B cell (primary cell): ENCODE results near the gene NUP210L. TPM values are rescaled to one million over a fixed set of nuclear protein-coding genes. Genes with fewer than 3 reads are reported as not detected.

Source experiments
- ATAC-seq: fragments of 200-7000 bp; cut with Tn5 transposase; one replicate; pipeline ENCODE4 v1.10.0; 2021; ENCODE audit warnings: low read depth, mild to moderate bottlenecking, moderate number of reproducible peaks, moderate library complexity
- CTCF ChIA-PET: fragments of 350-600 bp; sonication (Branson Sonifier 250); formaldehyde crosslinking; loops from one replicate; lab custom pipeline; 2021; ENCODE audit warnings: antibody characterized with exemption, inconsistent platforms; lab: Charles Lee
- POLR2A ChIA-PET: fragments of 350-600 bp; sonication (Branson Sonifier 250); formaldehyde crosslinking; loops from one replicate; lab custom pipeline; 2021; ENCODE audit warnings: antibody characterized with exemption; lab: Charles Lee
- DNase-seq: peaks from one replicate; pipeline ENCODE4 v3.0.0; 2013
- H2AFZ ChIP-seq: 2 replicates; pipeline ENCODE4 v1.6.1; 2012; ENCODE audit warnings: mild to moderate bottlenecking, low read depth, low read length; ENCODE audit not compliant: insufficient read depth, poor library complexity, severe bottlenecking
- H3K27ac ChIP-seq, 2 donors: 1 replicate in 1 of 2; 2 replicates in 1 of 2; pipeline ENCODE4 v1.5.1; 2012 to 2013; ENCODE audit warnings: low read length in 2 of 2, mild to moderate bottlenecking in 2 of 2, moderate library complexity in 1 of 2
- H3K27me3 ChIP-seq, 4 experiments: fragments of 200-600 bp in 1 of 4; sonication (generic) in 1 of 4; replicated peaks in 1 of 4; 1 replicate in 2 of 4; 2 replicates in 2 of 4; pipeline versions ENCODE4 v1.6.1 to v1.7.0; 2013 to 2016; ENCODE audit warnings: low read length in 3 of 4, mild to moderate bottlenecking in 2 of 4, mixed read lengths in 1 of 4, moderate library complexity in 1 of 4; ENCODE audit not compliant: insufficient read depth in 4 of 4, control insufficient read depth in 3 of 4; ENCODE audit errors: control extremely low read depth in 1 of 4
- H3K36me3 ChIP-seq, 2 experiments: replicated peaks in 1 of 2; 1 replicate in 1 of 2; 2 replicates in 1 of 2; pipeline versions ENCODE4 v1.6.1 to v1.7.1; 2013; ENCODE audit warnings: low read length in 1 of 2; ENCODE audit not compliant: insufficient read depth in 2 of 2, control insufficient read depth in 1 of 2; ENCODE audit errors: control extremely low read depth in 1 of 2, extremely low read depth in 1 of 2
- H3K4me1 ChIP-seq, 2 donors: fragments of 200-600 bp in 1 of 2; sonication (generic) in 1 of 2; 1 replicate in 1 of 2; 2 replicates in 1 of 2; pipeline versions ENCODE4 v1.5.1 to v1.6.1; 2013 to 2017; ENCODE audit warnings: low read length in 2 of 2; ENCODE audit not compliant: control insufficient read depth in 2 of 2, insufficient read depth in 2 of 2
- H3K4me2 ChIP-seq: replicated peaks from 2 replicates; pipeline ENCODE3; 2012; ENCODE audit warnings: mild to moderate bottlenecking, low read depth, low read length; ENCODE audit not compliant: poor library complexity, severe bottlenecking
- H3K4me3 ChIP-seq, 5 experiments: fragments of 200-600 bp in 1 of 5; sonication (generic) in 1 of 5; 1 replicate in 3 of 5; 2 replicates in 2 of 5; pipeline versions ENCODE4 v1.5.1 to v1.7.0; 2011 to 2016; ENCODE audit warnings: low read length in 4 of 5, mild to moderate bottlenecking in 4 of 5, low read depth in 2 of 5, control low read depth in 1 of 5, moderate library complexity in 1 of 5; ENCODE audit not compliant: insufficient read depth in 1 of 5; ENCODE audit errors: control extremely low read depth in 1 of 5, extremely low read depth in 1 of 5
- H3K79me2 ChIP-seq: fragments of 200-600 bp; sonication (generic); one replicate; pipeline ENCODE4 v1.6.0; 2016; ENCODE audit warnings: low read length; ENCODE audit not compliant: control insufficient read depth, insufficient read depth
- H3K9ac ChIP-seq: fragments of 200-600 bp; sonication (generic); 2 replicates; pipeline ENCODE4 v1.6.1; 2017; ENCODE audit warnings: mild to moderate bottlenecking, low read length, moderate library complexity
- H3K9me3 ChIP-seq, 3 donors: one replicate each; pipeline versions ENCODE4 v1.6.1 to v1.7.1; 2013; ENCODE audit warnings: low read length in 2 of 3; ENCODE audit not compliant: control insufficient read depth in 2 of 3, insufficient read depth in 1 of 3; ENCODE audit errors: control extremely low read depth in 1 of 3
- H4K20me1 ChIP-seq: 2 replicates; pipeline ENCODE4 v1.6.0; 2012; ENCODE audit warnings: mild to moderate bottlenecking, low read length; ENCODE audit not compliant: insufficient read depth, control insufficient read depth, poor library complexity, severe bottlenecking
- H3K27ac Mint-ChIP-seq: one replicate; pipeline ENCODE4 v1.8.0; 2021; ENCODE audit warnings: mixed read lengths
- H3K27me3 Mint-ChIP-seq: one replicate; pipeline ENCODE4 v1.8.0; 2021; ENCODE audit warnings: mixed read lengths
- H3K4me1 Mint-ChIP-seq: one replicate; pipeline ENCODE4 v1.8.0; 2021; ENCODE audit warnings: mixed read lengths
- H3K4me3 Mint-ChIP-seq: one replicate; pipeline ENCODE4 v1.8.0; 2021; ENCODE audit warnings: mixed read lengths
- H3K9me3 Mint-ChIP-seq: one replicate; pipeline ENCODE4 v1.8.0; 2022; ENCODE audit warnings: mixed read lengths; ENCODE audit not compliant: insufficient read depth
- EZH2 ChIP-seq: IDR thresholded peaks from 2 replicates; pipeline ENCODE4 v1.6.1; 2012; ENCODE audit warnings: borderline replicate concordance, low read depth, mild to moderate bottlenecking, moderate library complexity, low read length; ENCODE audit not compliant: insufficient read depth, poor library complexity, severe bottlenecking
- WGBS: methylation state at CpG from one replicate; pipeline ENCODE4 v1.1.5; 2013; ENCODE audit warnings: missing lambda C conversion rate; ENCODE audit not compliant: insufficient coverage; 5-methylcytosine and 5-hydroxymethylcytosine counted together
- intact Hi-C: fragments of 100-400 bp; cut with micrococcal nuclease; formaldehyde crosslinking; loops from one replicate; pipeline ENCODE4 v1.10.0; 2022
- polyA plus RNA-seq: library from polyadenylated mRNA; depleted of rRNA; stranded (reverse); fragments of >200 nt; gene quantifications from 2 replicates; pipeline ENCODE4 v1.2.3, GENCODE V29; 2012
- total RNA-seq, 2 donors: library from RNA; stranded (reverse); fragments of 120-200 nt in 1 of 2; gene quantifications; 1 replicate in 1 of 2; 2 replicates in 1 of 2; pipeline versions ENCODE4 v1.2.3 to v1.2.4, GENCODE V29; 2013 to 2022
- TF ChIP-seq, protein P1 (sequence below): fragments of 200-600 bp; IDR thresholded peaks from one replicate; pipeline ENCODE4 v1.8.0; 2022; ENCODE audit warnings: antibody characterized with exemption, mild to moderate bottlenecking

The NUP210L gene
- total and polyA plus RNA-seq, 2 donors (not counting 1 experiment from before 2014, with no cell fraction given): 0.04 to 0.20 TPM

DNA sequence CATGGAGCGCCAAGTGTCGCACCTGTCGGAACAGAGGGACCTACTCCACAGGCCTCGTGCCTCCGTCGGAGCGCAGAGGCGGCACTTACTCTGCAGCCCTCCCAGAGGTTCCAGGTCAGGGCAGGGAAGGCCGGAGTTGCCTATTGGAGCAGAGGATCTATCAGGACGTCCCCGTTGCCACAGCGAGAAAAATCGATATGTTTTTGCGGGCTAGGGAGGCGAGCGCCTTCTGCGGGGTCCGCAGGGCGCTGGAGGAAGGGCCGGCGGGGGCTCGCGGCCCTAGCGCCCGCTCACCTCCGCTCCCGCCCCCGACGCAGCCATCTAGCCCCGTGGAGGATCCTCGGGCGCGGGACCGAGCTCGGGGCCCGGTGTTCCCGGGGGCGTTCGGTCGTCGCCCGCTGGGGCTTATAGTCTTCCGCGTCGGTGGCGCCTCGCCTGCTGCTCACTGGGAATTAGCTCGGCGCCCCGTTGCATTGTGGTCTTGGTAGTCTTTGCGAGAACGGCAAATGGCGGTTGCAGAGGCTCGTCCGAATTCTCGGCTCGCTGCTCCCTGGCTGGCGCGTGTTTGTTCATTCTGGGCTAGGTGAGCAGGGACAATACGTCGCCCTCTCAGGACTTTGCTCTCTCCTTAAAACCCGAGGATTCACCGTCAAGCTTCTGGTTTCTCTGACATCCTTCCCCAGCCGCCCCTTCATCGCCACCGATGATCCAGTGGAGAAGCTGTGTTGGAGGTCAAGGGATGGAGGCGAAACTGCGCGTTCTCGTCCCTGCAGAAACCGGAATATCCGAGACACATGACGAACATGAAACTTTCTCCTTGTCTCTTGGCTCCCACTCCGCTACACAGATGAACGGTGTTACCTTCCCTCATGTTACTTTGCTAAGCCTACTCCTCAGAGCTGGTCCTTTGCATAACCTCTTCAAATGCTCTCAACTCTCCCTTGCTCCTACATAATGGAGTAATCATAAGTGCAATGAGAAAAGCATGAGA, 177.3 kb downstream of the NUP210L start, which contains the start of gene JTB:
Gene JTB, minus strand, starts transcription at position 425 of the 991 bp plus-strand sequence. Its CDS starts 422 bp downstream, at position 3.
- WGBS: under 1% methylated on average over 70 of the region's 75 CpGs
- no peaks in the 10 kb centered on the region for H3K27me3 ChIP-seq
- peak within 1 kb of the TSS; percentile 59 to 96 (median 90) for H3K4me3 ChIP-seq
- H4K20me1 ChIP-seq: peaks cover 7% of the 10 kb centered on the region
- peak within 1 kb of the TSS; percentile 87 for H2AFZ ChIP-seq
- Mint-ChIP-seq H3K4me1 (peaks cover 34% of the 10 kb centered on the region), H3K27ac (peak within 1 kb of the TSS; percentile 96), H3K27me3 (no peaks in the 10 kb centered on the region), H3K4me3 (peak within 1 kb of the TSS; percentile 98), H3K9me3 (no peaks in the 10 kb centered on the region)
- intact Hi-C loops: loop anchor here (1.0 to 5.0 kb wide), 7 partner anchors 9 to 580 kb away; partner anchors contain the start of genes CREB3L4, CRTC2, GATAD2B and RAB13
- TF ChIP-seq, protein P1, sequence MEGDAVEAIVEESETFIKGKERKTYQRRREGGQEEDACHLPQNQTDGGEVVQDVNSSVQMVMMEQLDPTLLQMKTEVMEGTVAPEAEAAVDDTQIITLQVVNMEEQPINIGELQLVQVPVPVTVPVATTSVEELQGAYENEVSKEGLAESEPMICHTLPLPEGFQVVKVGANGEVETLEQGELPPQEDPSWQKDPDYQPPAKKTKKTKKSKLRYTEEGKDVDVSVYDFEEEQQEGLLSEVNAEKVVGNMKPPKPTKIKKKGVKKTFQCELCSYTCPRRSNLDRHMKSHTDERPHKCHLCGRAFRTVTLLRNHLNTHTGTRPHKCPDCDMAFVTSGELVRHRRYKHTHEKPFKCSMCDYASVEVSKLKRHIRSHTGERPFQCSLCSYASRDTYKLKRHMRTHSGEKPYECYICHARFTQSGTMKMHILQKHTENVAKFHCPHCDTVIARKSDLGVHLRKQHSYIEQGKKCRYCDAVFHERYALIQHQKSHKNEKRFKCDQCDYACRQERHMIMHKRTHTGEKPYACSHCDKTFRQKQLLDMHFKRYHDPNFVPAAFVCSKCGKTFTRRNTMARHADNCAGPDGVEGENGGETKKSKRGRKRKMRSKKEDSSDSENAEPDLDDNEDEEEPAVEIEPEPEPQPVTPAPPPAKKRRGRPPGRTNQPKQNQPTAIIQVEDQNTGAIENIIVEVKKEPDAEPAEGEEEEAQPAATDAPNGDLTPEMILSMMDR: no peak
- TF ChIP-seq EZH2: no peak
- peaks cover 16 to 22% of the 10 kb centered on the region in 2 donors for H3K4me1 ChIP-seq
- CTCF ChIA-PET: interaction anchor here (0.9 to 5.2 kb wide), 11 partner anchors 9 to 300 kb away, joined by 3 to 46 read pairs (median 5); partner anchors contain the start of genes CREB3L4, CRTC2, DENND4B and RAB13
- POLR2A ChIA-PET: interaction anchor here (0.6 to 4.7 kb wide), 17 partner anchors 9 to 344 kb away, joined by 3 to 40 read pairs (median 4); partner anchors contain the start of genes CHTOP, CREB3L4, DENND4B and GATAD2B
- ATAC-seq: peak; percentile 96
- peaks cover 29% of the 10 kb centered on the region for H3K79me2 ChIP-seq
- H3K9me3 ChIP-seq: no peaks in the 10 kb centered on the region
- DNase-seq: peak; percentile 87
- H3K27ac ChIP-seq: peak within 1 kb of the TSS; percentile 55 to 87
- peak within 1 kb of the TSS; percentile 92 for H3K9ac ChIP-seq
- H3K36me3 ChIP-seq: peaks cover 0 to 28% of the 10 kb centered on the region in 2 experiments
- peak within 1 kb of the TSS; percentile 88 for H3K4me2 ChIP-seq
